Measurements from ENCODE around the gene LAD1. TPM values are rescaled to one million over a fixed set of nuclear protein-coding genes. Genes with fewer than 3 reads are reported as not detected.

LAD1 gene
- total RNA-seq, 4 donors from 2014 or later, result 0.25 to 6.2 (median 0.92) TPM

DNA sequence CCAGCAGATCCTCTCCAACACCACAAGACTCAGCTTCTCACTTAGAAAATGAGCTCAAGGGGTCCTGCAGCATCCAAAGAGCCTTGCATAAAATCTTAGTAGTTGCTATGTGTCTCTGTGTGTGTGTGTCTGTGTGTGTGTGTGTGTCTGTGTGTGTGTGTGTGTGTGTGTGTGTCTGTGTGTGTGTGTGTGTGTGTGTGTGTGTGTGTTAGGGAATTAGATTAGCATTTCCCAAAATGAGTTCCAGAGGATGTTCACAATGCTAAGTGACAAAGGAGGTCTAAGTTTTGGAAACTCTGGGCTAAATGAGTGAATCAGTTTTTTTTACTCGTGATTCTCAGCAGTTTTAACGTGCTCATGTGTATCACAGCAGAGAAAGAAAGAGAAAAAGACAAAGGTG, 52.1 kb downstream of the LAD1 start:
- no peak for ATAC-seq

DNA sequence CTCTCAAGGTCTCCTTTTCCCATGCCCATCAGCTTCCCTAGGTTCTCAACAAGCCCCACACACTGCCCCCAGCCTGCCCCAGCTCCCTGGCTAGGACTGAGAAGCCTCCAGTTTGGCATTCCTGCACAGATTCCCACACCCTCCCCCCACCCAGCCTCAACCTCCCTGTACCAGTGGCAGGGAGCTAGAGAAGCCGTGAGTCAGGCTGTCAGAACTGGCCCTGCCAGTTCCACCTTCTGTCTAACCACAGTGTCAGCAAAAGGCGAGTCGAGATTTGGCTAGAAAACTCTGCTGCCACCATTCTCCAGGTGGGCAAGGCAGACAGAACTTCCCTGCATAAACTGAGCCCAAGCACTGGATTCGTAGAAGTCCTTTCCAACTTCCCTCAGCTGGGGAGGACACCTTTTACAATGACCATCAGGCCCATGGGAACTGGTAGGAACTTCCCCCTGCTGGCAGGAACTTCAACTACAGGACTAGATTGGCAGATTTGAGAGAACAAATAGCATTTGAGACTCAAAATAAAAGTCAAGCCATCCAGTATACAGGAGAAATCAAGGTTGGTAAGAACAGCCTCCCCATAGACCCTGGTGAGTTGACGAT, 52.7 kb downstream of the LAD1 start:
- ATAC-seq (peak; percentile 52 to 75), DNase-seq (no peak)
- no peaks in the 10 kb centered on the region for H3K4me1 ChIP-seq
- no peaks in the 10 kb centered on the region for H3K36me3 ChIP-seq
- H3K27me3 ChIP-seq, result peaks cover 0 to 5% (median 0%) of the 10 kb centered on the region in 3 donors
- intact Hi-C loops (cut with DNase I; ENCODE audit: low total_unique reads), result loop anchor here (5.0 kb wide), 1 partner anchor 39 kb away; no protein-coding TSS in a partner anchor
- H3K27ac ChIP-seq, result no peak overlapping the region
- TF ChIP-seq POLR2A (IDR thresholded peaks at IDR 0.05) (no peak), CTCF (IDR thresholded peaks at IDR 0.05 in 4 of 5, conservative IDR thresholded peaks at IDR 0.05 in 1 of 5) (peak; percentile 27 to 62 (median 54))
- H3K4me3 ChIP-seq, result no peak overlapping the region
- in situ Hi-C loops (cut with MboI; ENCODE audit: low sequenced_read_pairs in 4 of 4), result no loop called here
- H3K9me3 ChIP-seq, result peaks cover 0 to 4% (median 0%) of the 10 kb centered on the region in 3 donors

More for the DNA sequence above, 52.1 kb downstream of the LAD1 start:
- H3K27me3 ChIP-seq, result peaks cover 0 to 4% (median 0%) of the 10 kb centered on the region in 3 donors
- no peak overlapping the region for H3K27ac ChIP-seq
- H3K36me3 ChIP-seq, result no peaks in the 10 kb centered on the region
- no peak for DNase-seq
- TF ChIP-seq POLR2A (IDR thresholded peaks at IDR 0.05), result no peak
- peak in 1 of 5 experiments; percentile 2 for TF ChIP-seq CTCF (IDR thresholded peaks at IDR 0.05 in 4 of 5, conservative IDR thresholded peaks at IDR 0.05 in 1 of 5)
- H3K9me3 ChIP-seq, result peaks cover 0 to under 1% (median 0%) of the 10 kb centered on the region in 3 donors
- no peaks in the 10 kb centered on the region for H3K4me1 ChIP-seq
- intact Hi-C loops (cut with DNase I; ENCODE audit: low total_unique reads) (loop anchor here (5.0 kb wide), 1 partner anchor 40 kb away; no protein-coding TSS in a partner anchor), in situ Hi-C loops (cut with MboI; ENCODE audit: low sequenced_read_pairs in 4 of 4) (no loop called here)
- no peak overlapping the region for H3K4me3 ChIP-seq

- TF ChIP-seq CTCF (IDR thresholded peaks at IDR 0.05 in 4 of 5, conservative IDR thresholded peaks at IDR 0.05 in 1 of 5) (no peak), POLR2A (IDR thresholded peaks at IDR 0.05) (no peak)
- H3K27me3 ChIP-seq, result peaks cover 0 to 5% (median 0%) of the 10 kb centered on the region in 3 donors
- peaks cover 0 to 4% (median 0%) of the 10 kb centered on the region in 3 donors for H3K9me3 ChIP-seq
- intact Hi-C loops (cut with DNase I; ENCODE audit: low total_unique reads) (loop anchor here (5.0 kb wide), 1 partner anchor 38 kb away; no protein-coding TSS in a partner anchor), in situ Hi-C loops (cut with MboI; ENCODE audit: low sequenced_read_pairs in 4 of 4) (no loop called here)
- ATAC-seq (no peak), DNase-seq (no peak)
- H3K4me1 ChIP-seq, result no peaks in the 10 kb centered on the region
- H3K27ac ChIP-seq, result no peak overlapping the region
- no peak overlapping the region for H3K4me3 ChIP-seq
- no peaks in the 10 kb centered on the region for H3K36me3 ChIP-seq
Measured at GRCh38 chr1:201345081-201345355, 54.1 kb downstream of the LAD1 start.

DNA sequence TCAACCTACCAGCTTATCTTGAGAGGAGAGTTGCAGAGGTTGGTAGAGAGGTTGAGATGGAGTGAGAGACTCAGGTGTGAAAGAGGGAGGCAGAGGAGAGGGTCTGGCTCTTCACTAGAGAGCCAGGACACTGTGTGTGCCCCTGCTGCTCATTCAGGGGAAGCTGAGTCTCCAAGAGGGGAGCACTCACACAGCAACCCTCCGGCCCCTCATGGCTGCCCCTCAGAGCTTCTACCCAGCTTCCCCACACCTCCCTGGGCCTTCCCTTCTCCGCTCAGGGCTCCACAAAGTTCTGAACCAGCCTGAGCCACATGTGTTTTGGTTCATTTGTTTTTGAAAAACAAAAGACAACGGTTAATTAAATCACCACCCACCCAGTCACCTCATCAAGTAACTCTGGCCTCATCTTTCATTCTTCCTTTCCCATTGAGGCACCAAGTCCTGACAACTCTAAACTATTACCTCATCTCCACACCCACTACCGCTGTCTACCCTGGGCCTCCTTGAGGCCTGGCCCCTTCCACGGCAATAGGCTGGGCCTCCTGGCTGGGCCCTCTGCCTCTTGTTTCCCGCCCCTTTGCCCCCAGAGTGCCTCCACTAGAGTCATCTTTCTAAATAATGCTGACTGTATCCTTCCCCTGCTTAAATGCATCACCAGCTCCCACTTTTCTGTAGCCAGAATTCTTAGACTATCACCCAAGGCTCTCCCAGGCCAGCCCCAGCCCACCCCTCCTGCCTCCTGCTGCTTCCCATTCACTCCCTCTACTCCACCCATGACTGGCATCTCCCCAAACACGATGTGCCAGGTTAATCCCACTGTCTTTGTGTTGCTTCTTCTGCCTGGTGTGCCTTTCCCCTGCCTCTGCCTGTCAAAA, 54.7 kb downstream of the LAD1 start:
- DNase-seq, result no peak
- H3K9me3 ChIP-seq, result peaks cover 0 to 4% (median 0%) of the 10 kb centered on the region in 3 donors
- no peak overlapping the region for H3K4me3 ChIP-seq
- peaks cover 0 to 5% (median 0%) of the 10 kb centered on the region in 3 donors for H3K27me3 ChIP-seq
- H3K27ac ChIP-seq, result no peak overlapping the region
- ATAC-seq, result no peak
- intact Hi-C loops (cut with DNase I; ENCODE audit: low total_unique reads) (loop anchor here (1.0 to 5.0 kb wide), 2 partner anchors 28 to 37 kb away; no protein-coding TSS in a partner anchor), in situ Hi-C loops (cut with MboI; ENCODE audit: low sequenced_read_pairs in 4 of 4) (no loop called here)
- no peaks in the 10 kb centered on the region for H3K36me3 ChIP-seq
- TF ChIP-seq CTCF (IDR thresholded peaks at IDR 0.05 in 4 of 5, conservative IDR thresholded peaks at IDR 0.05 in 1 of 5) (no peak), POLR2A (IDR thresholded peaks at IDR 0.05) (no peak)
- no peaks in the 10 kb centered on the region for H3K4me1 ChIP-seq
